ENCODE data around the gene MTFP1. TPM values are rescaled to one million over a fixed set of nuclear protein-coding genes. Genes with fewer than 3 reads are reported as not detected.

Gene MTFP1, protein sequence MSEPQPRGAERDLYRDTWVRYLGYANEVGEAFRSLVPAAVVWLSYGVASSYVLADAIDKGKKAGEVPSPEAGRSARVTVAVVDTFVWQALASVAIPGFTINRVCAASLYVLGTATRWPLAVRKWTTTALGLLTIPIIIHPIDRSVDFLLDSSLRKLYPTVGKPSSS
- total RNA-seq (2022; extraction: Qiagen RNA extraction): 65.8 to 72.6 TPM (median 68.0 TPM) in 5 replicates

DNA sequence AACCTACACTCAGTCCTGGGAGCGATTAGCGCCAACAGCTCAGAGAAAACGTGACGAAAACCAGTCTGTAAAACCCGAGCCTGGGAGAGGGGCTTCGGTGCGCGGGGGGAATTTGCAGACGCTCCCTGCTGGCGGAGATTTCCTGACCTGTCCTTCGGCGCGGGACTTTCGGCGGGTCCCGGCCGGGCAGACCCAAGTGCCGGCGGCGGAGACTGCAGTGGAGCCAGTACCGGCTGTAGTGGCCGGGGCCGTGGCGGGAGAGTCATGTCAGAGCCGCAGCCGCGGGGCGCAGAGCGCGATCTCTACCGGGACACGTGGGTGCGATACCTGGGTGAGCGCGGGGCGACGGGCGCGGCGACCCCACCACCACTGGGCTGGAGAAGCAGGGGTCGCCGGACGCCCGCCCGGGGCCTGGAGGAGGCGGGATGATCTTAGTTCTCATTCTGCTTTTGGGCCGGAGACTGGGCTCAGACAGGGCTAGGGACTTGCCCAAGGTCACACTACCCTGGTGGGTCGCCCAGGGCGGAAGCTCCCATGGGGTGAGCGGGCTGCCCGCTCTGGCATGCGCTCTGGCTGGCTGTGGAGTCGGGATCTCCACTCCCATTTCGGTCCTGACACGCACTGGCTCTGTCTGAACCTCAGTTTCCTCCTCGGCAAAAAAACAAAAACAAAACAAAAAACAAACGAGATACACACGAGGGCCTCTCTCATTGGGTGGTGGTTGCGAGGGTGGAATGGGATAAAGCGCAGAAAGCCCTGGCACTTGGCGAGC lies at the start of gene MTFP1:
Gene MTFP1, plus strand, starts transcription at position 153 of the 772 bp plus-strand sequence. Its CDS starts 112 bp downstream, at position 265.

DNA sequence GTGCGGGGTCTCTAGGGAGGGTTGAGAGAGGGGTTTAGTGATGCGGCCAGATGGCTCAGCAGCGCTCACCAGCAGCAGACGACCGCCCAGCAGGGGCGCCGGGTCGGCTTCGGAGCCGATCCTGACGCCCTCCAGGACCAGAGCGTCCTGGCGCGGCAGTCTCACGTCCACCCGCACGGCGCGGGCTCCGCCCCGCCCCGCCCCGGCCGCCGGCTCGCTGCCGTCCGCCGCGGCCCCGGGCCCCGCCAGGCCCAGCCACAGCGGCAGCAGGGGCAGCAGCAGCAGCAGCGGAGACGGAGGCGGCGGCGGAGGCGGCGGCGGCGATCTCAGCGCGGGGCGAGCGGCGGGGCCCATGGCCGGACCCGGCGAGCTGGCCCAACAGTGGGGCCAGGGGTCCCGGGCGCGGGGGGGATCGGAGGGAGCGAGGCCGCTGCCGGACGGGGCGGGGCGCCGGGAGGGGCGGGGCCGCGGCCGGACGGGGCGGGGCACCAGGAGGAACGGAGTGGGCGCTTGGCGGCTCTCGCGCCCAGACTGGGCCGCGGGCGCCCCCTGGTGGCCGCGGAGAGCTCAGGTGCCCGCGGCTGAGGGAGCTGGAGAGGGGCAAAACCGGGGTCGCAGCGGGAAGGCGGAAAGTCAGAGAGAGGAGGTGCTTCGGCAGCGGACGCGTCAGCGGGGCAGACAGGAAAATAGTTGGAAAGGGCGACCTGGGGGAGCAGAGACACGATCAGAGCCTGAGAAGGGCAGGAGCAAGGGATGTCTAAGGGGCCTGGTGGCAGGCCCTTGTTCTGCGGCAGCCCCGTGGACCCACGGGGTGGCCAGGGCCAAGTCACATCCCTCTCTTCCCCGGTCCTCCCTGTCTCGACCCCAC lies 38.4 kb upstream of the MTFP1 start, which contains the start of gene RNF215:
Gene RNF215, minus strand, starts transcription at position 452 of the 868 bp plus-strand sequence. Its CDS starts 98 bp downstream, at position 354.

DNA sequence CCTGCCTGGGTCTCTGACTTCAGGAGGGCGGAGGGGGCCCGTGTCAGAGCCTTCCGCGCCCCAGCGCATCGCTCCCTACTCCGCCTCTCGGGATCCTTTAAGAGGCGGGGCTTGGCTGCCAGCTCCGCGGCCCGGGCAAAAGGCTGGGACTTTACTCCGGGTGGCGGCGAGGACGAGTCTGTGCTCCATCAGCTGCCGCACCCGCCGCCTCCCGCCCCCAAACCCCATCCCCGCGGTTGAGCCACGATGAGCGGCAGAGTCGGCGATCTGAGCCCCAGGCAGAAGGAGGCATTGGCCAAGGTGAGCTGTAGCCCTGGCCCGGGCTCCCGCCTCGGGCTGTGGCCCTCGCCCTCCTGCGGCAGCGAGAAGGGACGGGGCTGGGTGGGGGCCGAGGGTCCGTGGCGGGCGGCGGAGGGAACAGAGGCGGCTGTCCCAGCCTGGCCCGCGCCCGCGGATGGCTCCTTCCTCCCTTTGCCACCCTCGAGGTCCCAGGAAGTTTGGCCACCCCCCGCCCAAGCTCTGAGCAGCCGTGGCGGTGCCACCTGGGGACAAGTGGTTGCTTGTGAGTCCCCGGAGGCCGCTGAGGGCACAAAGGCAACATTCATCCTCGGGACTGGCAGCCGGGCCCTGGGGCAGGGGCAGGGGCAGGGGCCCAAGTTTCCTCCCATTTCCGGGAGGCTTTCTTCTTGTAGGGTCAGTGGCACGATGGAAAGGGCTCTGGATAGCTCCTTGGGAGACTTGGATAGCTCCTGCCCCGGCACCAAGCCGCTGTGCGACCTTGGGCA lies 28.5 kb upstream of the MTFP1 start, which contains the start of gene SEC14L2:
Gene SEC14L2, plus strand, starts transcription at position 148 of the 785 bp plus-strand sequence. Its CDS starts 99 bp downstream, at position 247.

DNA sequence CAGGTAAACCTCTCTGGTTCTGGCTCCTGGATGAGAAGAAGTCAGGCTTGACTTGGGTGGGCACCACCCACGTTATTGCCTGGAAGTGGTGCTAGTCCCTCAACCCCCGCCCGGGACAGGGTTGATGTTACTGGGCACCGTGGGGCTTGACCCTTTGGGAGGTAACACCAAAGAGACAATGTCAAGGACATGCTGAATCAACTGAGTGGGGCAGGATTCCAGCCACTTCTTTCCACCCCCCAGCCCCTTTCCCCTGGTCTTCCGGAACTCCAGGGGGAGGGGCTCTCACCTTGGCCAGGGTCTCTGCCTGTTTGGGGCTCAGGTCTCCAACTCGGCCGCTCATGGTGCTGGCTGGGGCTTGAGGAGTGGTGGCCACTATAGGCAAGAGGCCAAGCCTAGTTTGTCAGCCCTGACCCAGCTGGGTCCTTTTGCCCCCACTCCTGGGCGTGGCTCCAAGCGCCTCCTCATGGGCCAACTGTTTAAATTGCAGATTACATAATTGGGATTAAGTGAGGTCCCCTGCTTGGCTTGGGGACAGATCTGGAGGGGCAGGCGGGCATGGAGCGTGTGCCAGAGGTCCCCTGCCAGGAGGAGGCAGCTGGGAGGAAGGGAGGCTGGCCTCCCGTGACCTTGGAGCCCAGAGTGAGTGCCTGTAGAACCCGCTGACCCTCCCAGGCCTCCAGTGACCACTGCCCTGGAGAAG lies 46.2 kb downstream of the MTFP1 start, which contains the start of gene SEC14L3:
Gene SEC14L3, minus strand, starts transcription at position 402 of the 703 bp plus-strand sequence. Its CDS starts 59 bp downstream, at position 343.

Other genes with a start within 250 kb of the MTFP1 start
- 28.2 to 31.6 TPM (median 30.1 TPM) in 5 replicates for gene LIF, start 179.0 kb upstream of the MTFP1 start, total RNA-seq (2022; extraction: Qiagen RNA extraction)
- 0.06 TPM in 1 of 5 replicates, not detected in the others for gene OSM, start 158.9 kb upstream of the MTFP1 start, total RNA-seq (2022; extraction: Qiagen RNA extraction)
- 5.0 to 7.3 TPM (median 5.6 TPM) in 5 replicates for gene CASTOR1, start 136.3 kb upstream of the MTFP1 start, total RNA-seq (2022; extraction: Qiagen RNA extraction)
- 9.4 to 10.5 TPM (median 9.5 TPM) in 5 replicates for gene TBC1D10A, start 98.8 kb upstream of the MTFP1 start, total RNA-seq (2022; extraction: Qiagen RNA extraction)
- gene SF3A1, start 68.9 kb upstream of the MTFP1 start, total RNA-seq (2022; extraction: Qiagen RNA extraction): 45.7 to 67.7 TPM (median 60.8 TPM) in 5 replicates
- gene CCDC157, start 68.8 kb upstream of the MTFP1 start, total RNA-seq (2022; extraction: Qiagen RNA extraction): 2.1 to 3.3 TPM (median 2.8 TPM) in 5 replicates
- 19.7 to 22.8 TPM (median 22.0 TPM) in 5 replicates for gene RNF215, start 38.4 kb upstream of the MTFP1 start, total RNA-seq (2022; extraction: Qiagen RNA extraction)
- gene SEC14L2, start 28.8 kb upstream of the MTFP1 start, total RNA-seq (2022; extraction: Qiagen RNA extraction): 68.1 to 117 TPM (median 87.0 TPM) in 5 replicates
- 0.05 TPM in 1 of 5 replicates, not detected in the others for gene SEC14L3, start 46.2 kb downstream of the MTFP1 start, total RNA-seq (2022; extraction: Qiagen RNA extraction)
- 4.4 to 6.6 TPM (median 5.9 TPM) in 5 replicates for gene SEC14L4, start 79.9 kb downstream of the MTFP1 start, total RNA-seq (2022; extraction: Qiagen RNA extraction)
- not detected in 5 replicates for gene SEC14L6, start 121.0 kb downstream of the MTFP1 start, total RNA-seq (2022; extraction: Qiagen RNA extraction)
- 7.8 to 11.6 TPM (median 10.9 TPM) in 5 replicates for gene GAL3ST1, start 148.9 kb downstream of the MTFP1 start, total RNA-seq (2022; extraction: Qiagen RNA extraction)
- gene PES1, start 166.1 kb downstream of the MTFP1 start, total RNA-seq (2022; extraction: Qiagen RNA extraction): 100 to 126 TPM (median 108 TPM) in 5 replicates
- gene TCN2, start 181.4 kb downstream of the MTFP1 start, total RNA-seq (2022; extraction: Qiagen RNA extraction): 4.2 to 7.4 TPM (median 5.8 TPM) in 5 replicates
- 6.3 to 7.2 TPM (median 6.4 TPM) in 5 replicates for gene SLC35E4, start 210.0 kb downstream of the MTFP1 start, total RNA-seq (2022; extraction: Qiagen RNA extraction)
- 3.9 to 5.9 TPM (median 5.5 TPM) in 5 replicates for gene DUSP18, start 242.1 kb downstream of the MTFP1 start, total RNA-seq (2022; extraction: Qiagen RNA extraction)

Measured in A549 treated with Hydrocortisone at 1 μM for 4 hours (cell line).